HG02870 (cell line): ENCODE data around the gene PCED1B.
A peak's percentile ranks its signal among the peaks of the same experiment; 100 is the strongest.
"Not testable (repeated sequence)": the region's sequence is repeated elsewhere in the genome, so short reads cannot be mapped to it uniquely, and the experiment has no call there.

Experiments
- ATAC-seq: cut with Tn5 transposase; IDR thresholded peaks from one replicate; pipeline ENCODE4 v1.9.1; 2021; ENCODE audit warnings: mild to moderate bottlenecking, moderate library complexity; ENCODE audit not compliant: unreplicated experiment

PCED1B gene

DNA sequence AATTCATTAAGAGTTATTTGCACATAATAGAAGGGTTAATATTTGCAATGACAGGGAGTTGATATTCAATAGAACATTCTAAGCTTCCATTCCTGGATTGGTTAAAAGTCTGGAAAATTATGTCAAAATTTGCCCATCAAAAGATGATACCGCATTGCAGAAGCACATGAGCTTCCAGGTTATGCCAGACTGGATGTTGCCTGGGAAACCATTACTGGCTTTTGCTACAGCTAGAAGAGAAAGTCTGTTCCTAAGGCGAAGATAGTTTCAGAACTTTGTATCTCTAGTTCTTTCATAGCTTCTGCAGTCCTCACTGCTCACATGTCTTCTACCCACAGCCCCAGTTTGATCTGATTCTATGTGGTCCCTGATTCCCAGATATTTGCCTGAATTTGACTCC lies 122.8 kb downstream of the PCED1B start:
- ATAC-seq, result no peak

DNA sequence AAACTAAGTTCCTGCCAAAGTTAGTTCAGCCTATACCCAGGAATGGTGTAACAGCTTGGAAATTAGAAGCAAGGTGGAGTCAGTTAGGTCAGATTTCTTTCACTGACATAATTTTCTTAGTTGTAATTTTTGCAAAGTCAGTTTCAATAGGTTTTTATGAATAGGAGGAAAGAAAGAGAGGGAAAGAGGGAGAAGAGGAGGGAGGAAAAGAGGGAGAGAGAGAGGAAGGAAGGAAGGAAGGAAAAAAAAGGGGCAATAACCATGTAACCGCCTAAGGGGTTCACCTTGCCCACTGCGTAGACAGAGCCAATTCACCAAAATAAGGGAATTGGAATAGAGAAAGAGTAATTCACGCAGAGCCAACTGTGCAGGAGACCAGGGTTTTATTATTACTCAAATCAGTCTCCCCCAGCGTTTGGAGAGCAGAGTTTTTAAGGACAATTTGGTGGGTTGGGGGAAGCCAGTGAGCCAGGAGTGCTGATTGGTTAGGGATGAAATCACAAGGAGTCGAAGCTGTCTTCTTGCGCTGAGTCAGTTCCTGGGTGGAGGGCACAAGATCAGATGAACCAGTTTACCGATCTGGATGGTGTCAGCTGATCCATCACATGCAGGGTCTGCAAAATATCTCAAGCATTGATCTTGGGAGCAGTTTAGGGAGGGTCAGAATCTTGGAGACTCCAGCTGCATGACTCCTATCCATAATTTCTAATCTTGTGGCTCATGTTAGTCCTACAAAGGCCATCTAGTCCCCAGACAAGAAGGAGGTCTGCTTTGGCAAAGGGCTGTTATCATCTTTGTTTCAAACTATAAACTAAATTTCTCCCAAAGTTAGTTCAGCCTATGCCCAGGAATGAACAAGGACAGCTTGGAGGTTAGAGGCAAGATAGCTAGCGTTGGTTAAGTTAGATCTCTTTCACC lies 126.4 kb downstream of the PCED1B start:
- no peak for ATAC-seq

DNA sequence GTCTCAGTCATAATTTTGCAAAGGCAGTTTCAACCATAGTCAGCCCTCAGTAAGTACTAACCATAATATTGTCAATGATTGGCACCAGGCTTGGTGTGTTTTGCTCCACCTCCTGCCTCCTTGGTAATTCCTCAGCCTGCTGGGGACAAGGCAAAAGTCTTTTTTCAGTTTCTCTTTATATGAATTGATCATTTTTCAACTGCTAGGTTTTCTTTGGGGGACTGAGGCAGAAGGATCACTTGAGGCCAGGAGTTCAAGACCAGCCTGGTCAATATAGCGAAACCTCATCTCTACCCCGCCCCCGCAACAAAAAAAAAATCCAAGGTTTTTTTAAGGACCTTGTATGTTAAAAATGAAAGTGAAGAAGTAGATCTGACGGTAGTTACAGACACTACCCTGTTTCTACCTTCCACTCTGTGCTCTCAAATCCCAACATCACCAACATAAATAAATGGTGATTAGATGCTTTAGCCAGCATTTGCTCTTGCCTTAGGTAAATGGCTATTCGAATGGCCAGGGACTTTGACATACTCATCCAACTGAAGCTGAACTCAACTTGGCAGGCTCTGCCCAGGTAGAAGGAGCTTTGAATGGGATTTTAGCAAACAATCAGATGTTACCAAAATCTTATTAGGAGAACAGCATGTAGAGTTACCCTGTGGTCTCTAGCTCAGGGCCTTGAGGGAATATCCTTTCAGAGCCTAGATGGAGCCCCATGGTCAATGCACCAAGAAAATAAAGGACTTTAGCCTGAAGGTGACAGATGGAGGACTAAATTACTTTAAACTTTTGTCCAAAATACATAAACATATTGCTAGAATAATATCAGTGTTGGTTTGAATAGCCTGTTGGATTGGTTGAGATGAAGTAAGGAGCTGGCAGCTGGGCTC lies 127.3 kb downstream of the PCED1B start:
- ATAC-seq, result no peak

DNA sequence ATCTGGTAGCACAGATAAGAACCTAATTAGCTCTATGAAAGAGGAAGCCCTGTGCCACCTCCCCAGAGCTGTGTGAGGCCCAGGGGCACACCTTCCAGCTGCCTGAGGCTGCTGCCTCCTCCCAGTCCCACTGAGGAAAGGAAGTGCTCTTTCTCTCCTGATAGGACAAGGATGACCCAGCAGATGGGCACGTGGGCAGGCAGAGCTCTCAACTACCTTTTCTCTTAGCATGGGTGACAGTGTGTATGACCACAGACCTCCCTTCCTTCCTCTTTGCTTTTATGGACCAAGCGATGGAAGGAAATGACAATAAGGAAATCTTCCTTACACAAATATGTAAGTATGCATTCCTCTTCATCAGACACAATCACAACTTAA lies 127.9 kb downstream of the PCED1B start:
- ATAC-seq, result peak; percentile 48

DNA sequence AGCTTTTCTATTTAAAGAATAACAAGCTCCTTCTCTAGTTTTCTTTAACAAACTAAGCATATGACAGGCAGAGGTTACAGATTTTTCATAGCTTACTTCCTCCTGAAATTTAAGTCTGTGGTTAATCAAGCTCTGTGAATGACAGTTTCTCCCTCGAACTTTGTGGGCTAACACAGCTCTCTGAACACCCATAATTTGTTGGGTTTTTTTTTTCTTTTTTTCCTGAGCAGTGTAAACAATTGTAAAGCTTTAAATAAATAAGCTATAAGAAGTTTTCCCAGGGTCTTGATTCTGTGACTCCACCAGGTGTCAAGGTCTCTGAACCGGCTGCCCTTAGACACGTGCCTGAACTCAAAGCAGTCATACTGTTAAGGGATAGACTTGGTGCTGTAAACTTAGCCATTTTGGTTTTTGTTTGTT lies 128.4 kb downstream of the PCED1B start:
- ATAC-seq, result peak; percentile 80

DNA sequence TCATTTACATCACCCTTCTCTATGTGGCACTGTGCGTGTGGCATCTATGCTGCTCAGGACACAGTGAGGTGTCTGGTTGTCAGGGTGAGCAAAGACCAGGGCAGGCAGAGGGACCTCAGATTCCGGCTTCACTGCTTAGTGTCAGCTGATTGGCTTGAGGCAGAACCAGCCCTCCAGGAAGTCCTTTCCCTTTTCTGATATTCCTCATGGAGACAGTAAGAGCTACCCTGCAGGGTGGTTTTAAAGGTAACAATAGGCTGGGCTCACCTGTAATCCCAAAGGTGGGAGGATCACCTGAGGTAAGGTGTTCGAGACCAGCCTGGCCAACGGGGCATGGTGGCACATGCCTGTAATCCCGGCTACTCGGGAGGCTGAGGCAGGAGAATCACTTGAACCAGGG lies 129.6 kb downstream of the PCED1B start:
- ATAC-seq, result no peak

DNA sequence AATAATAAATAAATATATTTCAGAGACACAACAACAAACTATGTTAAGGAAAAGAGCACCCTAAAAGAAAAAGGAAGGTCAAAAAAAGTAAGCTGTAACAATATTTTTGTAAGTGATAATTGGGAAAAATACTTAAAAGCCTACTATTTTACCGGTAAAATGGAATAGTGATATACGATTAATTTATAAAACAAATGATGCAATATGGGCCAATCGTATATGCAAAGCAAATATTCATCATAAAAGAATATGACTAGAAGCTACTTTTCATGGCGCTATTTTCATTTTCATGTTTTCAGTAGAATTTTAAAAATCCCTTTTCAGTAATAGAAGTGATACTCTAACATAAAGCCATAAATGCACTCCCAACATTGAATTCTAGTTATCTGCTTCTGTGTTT lies 131.4 kb downstream of the PCED1B start:
- ATAC-seq, result no peak

DNA sequence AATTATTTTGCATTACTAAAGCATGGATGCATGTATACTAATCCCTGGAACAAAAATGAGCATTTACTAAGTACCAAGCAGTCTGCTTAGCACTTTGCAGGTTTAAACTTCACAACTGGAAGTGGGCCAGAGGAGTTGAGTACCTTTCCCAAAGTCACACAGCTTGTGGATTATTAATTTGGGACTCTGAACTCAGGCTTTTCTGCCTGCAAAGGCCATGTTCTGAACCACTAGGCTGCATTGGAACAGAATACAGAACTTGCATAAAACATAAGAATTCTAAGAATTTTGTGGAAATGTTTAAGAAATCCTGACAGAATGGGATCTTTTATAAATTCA lies 133.2 kb downstream of the PCED1B start:
- ATAC-seq, result no peak

DNA sequence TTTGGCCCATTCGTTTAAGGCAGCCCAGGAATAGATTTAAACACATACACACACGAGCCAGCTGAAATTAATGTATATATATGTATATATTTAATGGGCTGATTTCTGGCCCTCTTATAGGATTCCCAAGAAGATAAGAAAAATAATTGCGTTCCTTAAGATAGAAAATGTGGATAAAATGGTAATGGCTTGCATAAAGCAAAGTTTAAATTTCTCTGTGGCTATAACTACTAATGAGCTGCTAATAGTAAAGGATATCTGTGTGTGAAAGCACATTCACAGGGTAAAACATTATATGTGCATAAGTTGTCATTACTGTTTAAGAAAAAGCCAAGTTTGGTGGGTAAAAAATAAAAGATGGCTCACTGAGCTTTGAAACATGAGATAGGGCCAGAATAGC lies 134.0 kb downstream of the PCED1B start:
- no peak for ATAC-seq

DNA sequence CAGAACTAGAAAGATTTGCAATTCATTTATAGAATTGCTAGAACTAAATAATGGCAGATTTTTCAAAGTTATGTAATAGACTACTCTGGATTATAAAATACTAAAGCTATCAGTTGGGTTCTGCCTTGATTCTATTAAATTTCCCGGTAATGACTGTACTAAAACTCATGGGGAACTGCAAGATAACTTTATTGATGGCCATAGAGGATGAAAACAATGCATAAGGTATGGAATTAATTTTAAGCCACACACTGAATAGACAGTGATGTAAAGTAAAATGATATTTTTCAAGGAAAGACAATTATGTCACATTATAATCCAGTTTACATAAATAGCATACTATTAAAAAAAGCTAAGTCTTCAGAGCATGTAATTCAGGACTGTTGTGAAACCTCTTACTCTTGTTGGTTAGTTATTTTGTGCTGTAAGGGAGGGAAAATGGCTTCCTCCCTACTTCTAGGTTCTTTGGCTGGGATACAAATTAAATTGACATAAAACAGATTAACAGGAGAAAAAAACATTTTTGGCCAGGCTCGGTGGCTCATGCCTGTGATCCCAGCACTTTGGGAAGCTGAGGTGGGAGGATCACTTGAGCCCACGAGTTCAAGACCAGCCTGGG lies 134.7 kb downstream of the PCED1B start:
- no peak for ATAC-seq

DNA sequence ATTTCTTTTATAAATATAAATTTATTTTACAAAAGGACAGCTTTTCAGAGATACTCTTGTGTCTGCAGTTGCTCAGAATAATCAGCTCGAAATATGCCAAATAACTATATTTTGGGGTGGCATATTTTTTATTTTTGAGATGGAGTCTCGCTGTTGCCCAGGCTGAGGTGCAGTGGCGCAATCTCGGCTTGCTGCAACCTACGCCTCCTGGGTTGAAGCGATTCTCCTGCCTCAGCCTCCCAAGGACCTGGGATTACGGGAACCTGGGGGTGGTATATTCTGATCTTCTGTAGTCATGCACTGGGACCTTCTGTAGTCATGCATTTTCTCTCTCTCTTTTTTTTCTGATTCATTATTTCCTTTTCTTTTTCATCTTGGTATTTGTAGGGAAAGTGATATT lies 135.3 kb downstream of the PCED1B start:
- no peak for ATAC-seq

DNA sequence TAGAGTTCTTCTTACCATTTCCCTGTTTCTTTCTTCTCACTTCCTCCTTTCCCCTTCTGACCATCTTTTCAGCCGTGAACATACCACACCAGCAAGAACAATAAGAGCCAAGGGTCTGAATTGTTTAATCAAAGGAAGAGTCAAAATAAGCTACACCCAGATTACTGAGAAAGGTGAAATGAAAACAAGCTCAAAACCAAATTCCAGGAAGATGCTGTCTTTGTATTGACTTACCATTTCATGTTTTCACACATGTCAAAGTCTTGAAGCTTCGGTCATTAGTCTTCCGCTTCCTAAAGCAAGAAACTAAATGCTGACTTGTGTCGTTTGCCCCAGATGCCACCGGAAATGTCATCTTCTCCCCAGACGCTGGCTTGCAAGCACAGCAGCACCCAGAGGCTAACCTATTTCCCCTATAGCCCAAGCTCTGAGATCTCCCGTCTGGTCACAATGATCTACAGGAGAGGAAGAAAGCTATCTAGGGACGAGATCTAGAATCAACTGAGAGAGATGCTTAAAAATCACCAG lies 136.8 kb downstream of the PCED1B start:
- ATAC-seq, result peak; percentile 38

DNA sequence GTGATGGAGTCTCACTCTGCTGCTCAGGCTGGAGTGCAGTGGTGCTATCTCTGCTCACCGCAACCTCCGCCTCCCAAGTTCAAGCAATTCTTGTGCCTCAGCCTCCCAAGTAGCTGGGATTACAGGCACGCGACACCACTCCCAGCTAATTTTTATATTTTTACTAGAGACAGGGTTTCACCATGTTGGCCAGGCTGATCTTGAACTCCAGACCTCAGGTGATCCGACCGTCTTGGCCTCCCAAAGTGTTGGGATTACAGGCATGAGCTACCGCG lies 138.1 kb downstream of the PCED1B start:
- not testable (repeated sequence) for ATAC-seq

DNA sequence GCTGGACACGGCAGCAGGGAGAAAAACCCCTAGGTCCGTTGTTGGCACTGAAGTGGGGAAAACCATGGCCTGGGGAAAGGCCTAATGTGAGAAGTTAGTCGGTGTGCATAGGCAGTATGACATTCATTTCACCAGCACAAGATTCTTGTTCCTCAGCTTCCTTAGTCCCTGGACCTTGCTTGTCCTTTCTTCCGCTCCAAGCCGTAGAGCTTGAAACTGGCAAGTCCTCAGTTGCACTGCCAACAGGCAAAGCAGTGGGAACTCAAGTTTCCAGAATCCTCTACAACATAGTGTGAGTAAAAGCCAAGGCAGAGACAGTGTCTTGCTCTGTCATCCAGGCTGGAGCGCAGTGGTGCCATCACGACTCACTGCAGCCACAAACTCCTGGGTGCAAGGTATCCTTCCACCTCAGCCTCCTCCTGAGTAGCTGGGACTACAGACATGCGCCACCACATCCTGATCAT lies 138.8 kb downstream of the PCED1B start:
- peak; percentile 43 for ATAC-seq

DNA sequence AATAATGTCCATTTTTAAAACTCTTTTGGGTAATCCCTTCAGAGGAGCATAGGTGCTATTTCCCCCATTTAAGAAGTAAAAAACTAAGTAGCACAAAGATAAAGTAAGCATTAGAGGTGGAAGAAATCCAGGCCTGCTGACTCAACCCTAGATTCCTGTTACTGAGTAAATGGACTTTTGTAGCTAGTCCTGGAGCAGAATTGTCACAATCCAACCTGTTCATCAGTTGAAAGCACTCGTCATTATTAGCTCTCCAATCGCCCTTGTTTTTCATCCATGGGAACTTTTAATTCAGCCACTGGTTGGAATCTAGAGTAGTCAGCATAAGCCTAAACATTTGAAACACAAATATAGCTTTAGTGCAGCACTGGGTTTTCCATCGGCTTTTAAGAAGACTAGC lies 139.8 kb downstream of the PCED1B start:
- no peak for ATAC-seq

DNA sequence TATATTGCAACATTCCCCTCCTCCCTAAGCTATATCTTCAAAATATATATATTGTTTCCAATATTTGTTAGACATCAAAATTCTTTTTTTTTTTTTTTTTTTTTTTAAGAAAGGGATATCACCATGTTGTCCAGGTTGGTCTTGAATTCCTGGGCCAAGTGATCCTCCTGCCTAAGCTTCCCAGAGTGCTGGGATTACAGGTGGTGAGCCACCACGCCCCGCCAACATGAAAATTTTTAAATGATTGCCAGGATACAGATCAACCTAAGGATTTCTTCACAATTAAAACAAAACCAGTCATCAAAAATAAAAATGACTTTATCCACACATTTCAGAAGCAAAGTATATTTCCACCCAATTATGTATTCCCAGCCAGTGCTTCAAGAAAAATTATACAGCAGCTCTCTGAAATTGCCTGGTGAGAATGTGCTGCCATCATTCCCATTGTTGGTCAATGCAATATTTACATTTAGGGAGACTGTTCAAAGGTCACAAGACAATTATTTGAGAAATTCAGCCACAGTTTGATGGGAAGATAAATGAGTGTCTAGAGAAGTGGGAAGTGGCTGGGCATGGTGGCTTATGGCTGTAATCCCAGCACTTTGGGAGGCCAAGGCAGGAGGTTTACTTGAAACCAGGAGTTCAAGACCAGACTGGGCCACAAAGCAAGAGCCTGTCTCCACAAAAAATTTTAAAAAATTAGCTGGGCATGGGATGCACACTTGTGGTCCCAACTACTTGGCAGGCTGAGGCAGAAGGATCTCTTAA lies 142.0 kb downstream of the PCED1B start:
- ATAC-seq, result no peak

DNA sequence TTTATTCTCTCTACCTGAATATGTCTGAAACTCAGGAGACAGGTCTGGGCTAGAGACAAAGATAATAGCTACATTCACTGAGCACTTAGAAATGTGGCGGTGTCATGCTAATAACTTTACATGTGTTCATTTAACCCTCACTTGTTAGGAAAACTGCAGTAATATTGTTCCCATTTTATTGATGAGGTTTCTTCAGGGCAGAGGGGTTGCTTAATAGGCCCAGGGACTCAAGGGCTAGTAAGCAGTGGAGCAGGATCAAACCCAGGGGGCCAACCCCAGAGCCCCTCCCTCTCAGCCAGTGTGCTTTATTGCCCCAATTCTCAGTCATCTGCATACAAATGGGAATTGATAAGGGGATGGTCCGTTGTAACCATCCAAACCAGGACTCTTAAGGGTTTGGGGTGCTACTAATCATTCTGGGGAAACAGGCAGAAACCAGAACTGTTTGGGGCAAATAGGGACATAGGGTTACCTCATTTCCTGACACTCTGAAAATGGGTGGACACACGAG lies 143.2 kb downstream of the PCED1B start:
- no peak for ATAC-seq

DNA sequence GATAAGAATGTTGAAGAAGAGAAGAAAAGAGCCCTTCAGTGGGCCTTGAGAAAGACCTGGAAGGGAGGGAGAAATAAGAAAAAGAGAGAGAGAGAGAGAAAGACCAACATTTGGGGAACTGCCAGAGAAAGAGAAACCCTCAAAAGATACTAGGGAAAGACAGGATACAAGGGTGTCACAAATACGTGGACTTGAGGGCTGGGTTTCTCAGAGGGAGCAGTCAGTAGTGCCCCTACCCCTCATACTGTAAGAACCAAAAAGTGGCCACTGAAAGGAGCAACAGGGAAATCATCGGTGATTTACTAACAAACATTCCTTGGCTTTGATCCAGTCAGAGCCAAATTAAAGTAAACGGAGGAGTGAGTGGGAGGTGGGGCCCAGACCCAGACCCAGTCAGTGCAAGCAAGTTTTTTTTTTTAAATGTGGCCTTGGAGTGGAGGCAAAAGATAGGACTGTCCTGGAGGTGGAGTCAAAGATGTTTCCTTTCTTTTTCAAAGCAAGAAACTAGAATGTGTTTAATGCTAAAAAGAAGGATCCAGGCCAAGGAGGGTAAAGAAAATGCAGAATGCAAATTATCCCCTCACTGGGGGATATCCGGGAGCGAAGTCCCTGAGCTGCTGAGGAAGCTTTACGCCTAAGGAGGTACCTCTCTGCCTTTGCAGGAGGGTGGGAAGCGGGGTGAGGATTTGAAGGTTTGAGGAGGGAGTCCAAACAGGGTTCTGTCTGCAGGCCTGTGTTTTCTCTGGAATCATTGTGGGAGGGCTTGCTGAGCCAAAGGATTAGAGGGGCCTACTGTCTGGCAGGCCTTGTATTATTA lies 143.8 kb downstream of the PCED1B start:
- ATAC-seq, result no peak

DNA sequence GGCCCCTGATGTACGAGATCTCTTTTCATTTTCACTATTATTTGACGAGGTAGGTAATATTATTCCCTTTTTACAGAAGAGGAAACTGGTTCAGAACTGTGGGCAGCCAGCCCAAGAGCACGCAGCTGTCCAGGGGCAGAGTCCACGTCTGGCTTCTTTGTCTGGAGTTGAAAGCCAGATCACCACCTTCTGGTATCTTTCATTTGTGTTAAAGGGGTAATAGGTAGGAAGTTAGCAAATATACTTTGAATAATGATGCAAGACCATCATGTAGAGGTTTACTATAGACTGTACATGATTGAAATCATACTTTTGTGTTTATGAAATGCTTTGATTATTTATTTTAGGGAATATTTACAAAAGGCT lies 144.4 kb downstream of the PCED1B start:
- no peak for ATAC-seq
